Smooth muscle cell (in vitro differentiated cells): ENCODE data around the gene WSCD2. TPM values are rescaled to one million over a fixed set of nuclear protein-coding genes. Genes with fewer than 3 reads are reported as not detected.

ENCODE experiments used
- DNase-seq: peaks from one replicate; lab custom pipeline; 2025; ENCODE audit not compliant: unreplicated experiment; lab: John Stamatoyannopoulos, UW
- H2AFZ ChIP-seq: fragments of 200-600 bp; sonication (generic); 2 replicates; pipeline ENCODE4 v1.6.0; 2016; ENCODE audit warnings: antibody characterized with exemption, low read depth, mild to moderate bottlenecking
- H3F3A ChIP-seq: fragments of 200-600 bp; sonication (generic); 2 replicates; pipeline ENCODE4 v1.6.0; 2017; ENCODE audit warnings: antibody characterized with exemption, low read depth
- H3K27ac ChIP-seq: fragments of 200-600 bp; sonication (generic); 2 replicates; pipeline ENCODE4 v1.5.1; 2016; ENCODE audit warnings: low read depth, mild to moderate bottlenecking
- H3K27me3 ChIP-seq: fragments of 200-600 bp; sonication (generic); 2 replicates; pipeline ENCODE4 v1.6.1; 2016; ENCODE audit warnings: low read depth, mild to moderate bottlenecking
- H3K36me3 ChIP-seq: fragments of 200-600 bp; sonication (generic); 2 replicates; pipeline ENCODE4 v1.5.1; 2016; ENCODE audit warnings: low read depth
- H3K4me1 ChIP-seq: fragments of 200-600 bp; sonication (generic); 2 replicates; pipeline ENCODE4 v1.5.1; 2016; ENCODE audit warnings: low read depth
- H3K4me2 ChIP-seq: fragments of 200-600 bp; sonication (generic); 2 replicates; pipeline ENCODE4 v1.6.0; 2016; ENCODE audit warnings: mild to moderate bottlenecking
- H3K4me3 ChIP-seq: fragments of 200-600 bp; sonication (generic); 2 replicates; pipeline ENCODE4 v1.5.1; 2016; ENCODE audit warnings: mild to moderate bottlenecking
- H3K79me2 ChIP-seq: fragments of 200-600 bp; sonication (generic); 2 replicates; pipeline ENCODE4 v1.6.0; 2016; ENCODE audit warnings: low read depth, mild to moderate bottlenecking
- H3K9ac ChIP-seq: fragments of 200-600 bp; sonication (generic); 2 replicates; pipeline ENCODE4 v1.6.0; 2016; ENCODE audit warnings: low read depth
- H3K9me3 ChIP-seq: fragments of 200-600 bp; sonication (generic); replicated peaks from 2 replicates; pipeline ENCODE4 v1.5.1; 2016; ENCODE audit warnings: low read depth
- H4K20me1 ChIP-seq: fragments of 200-600 bp; sonication (generic); 2 replicates; pipeline ENCODE4 v1.6.0; 2016; ENCODE audit warnings: low read depth
- CTCF ChIP-seq: fragments of 200-600 bp; sonication (generic); IDR thresholded peaks from 2 replicates; pipeline ENCODE4 v1.5.1; 2017; ENCODE audit warnings: borderline replicate concordance, mild to moderate bottlenecking, antibody characterized with exemption; ENCODE audit not compliant: insufficient read depth, poor library complexity, severe bottlenecking
- WGBS: methylation state at CpG from one replicate; pipeline ENCODE4 v1.1.7; 2016; ENCODE audit warnings: low lambda C conversion rate; 5-methylcytosine and 5-hydroxymethylcytosine counted together
- polyA plus RNA-seq: library from polyadenylated mRNA; unstranded; fragments of >200 nt; fragmentation: Nextera tagmentation; extraction: Ambion mirVana; gene quantifications from 2 replicates; pipeline ENCODE4 v1.2.1, GENCODE V29; 2016
- total RNA-seq: library from RNA; depleted of rRNA; stranded (reverse); fragments of >200 nt; gene quantifications from 2 replicates; pipeline ENCODE4 v1.2.3, GENCODE V29; 2014

Gene WSCD2
- total and polyA plus RNA-seq, 2 experiments from 2014 or later = 0.13 TPM

GRCh38 chr12:108173160-108173559 lies 44.1 kb downstream of the WSCD2 start:
- H3K79me2 ChIP-seq = no peaks in the 10 kb centered on the region
- H3K9me3 ChIP-seq = no peaks in the 10 kb centered on the region
- TF ChIP-seq CTCF = no peak
- H3K27me3 ChIP-seq = peaks cover 13% of the 10 kb centered on the region
- no peaks in the 10 kb centered on the region for H4K20me1 ChIP-seq
- no peak overlapping the region for H3K4me2 ChIP-seq
- H3K4me1 ChIP-seq = peaks cover 5% of the 10 kb centered on the region
- no peak overlapping the region for H2AFZ ChIP-seq
- H3K27ac ChIP-seq = no peak overlapping the region
- H3K36me3 ChIP-seq = no peaks in the 10 kb centered on the region
- no peak overlapping the region for H3K4me3 ChIP-seq
- no peak overlapping the region for H3K9ac ChIP-seq
- no peaks in the 10 kb centered on the region for H3F3A ChIP-seq
- WGBS = 47% methylated on average over 4 of the region's 4 CpGs
- no peak for DNase-seq

GRCh38 chr12:108173892-108174291 lies 44.8 kb downstream of the WSCD2 start:
- H3K4me2 ChIP-seq = no peak overlapping the region
- no peak overlapping the region for H3K4me3 ChIP-seq
- H3K27me3 ChIP-seq = peaks cover 13% of the 10 kb centered on the region
- H3K9ac ChIP-seq = no peak overlapping the region
- 83% methylated on average over 6 of the region's 6 CpGs for WGBS
- H3K36me3 ChIP-seq = no peaks in the 10 kb centered on the region
- no peaks in the 10 kb centered on the region for H3K79me2 ChIP-seq
- no peak overlapping the region for H3K27ac ChIP-seq
- TF ChIP-seq CTCF = no peak
- H4K20me1 ChIP-seq = no peaks in the 10 kb centered on the region
- H2AFZ ChIP-seq = no peak overlapping the region
- H3F3A ChIP-seq = no peaks in the 10 kb centered on the region
- H3K9me3 ChIP-seq = no peaks in the 10 kb centered on the region
- no peak for DNase-seq
- H3K4me1 ChIP-seq = peaks cover 5% of the 10 kb centered on the region

GRCh38 chr12:108174641-108175040 lies 45.6 kb downstream of the WSCD2 start:
- Histone ChIP-seq H3K27ac (no peak overlapping the region), H3K79me2 (no peaks in the 10 kb centered on the region), H2AFZ (no peak overlapping the region), H3F3A (no peaks in the 10 kb centered on the region), H3K4me1 (peaks cover 5% of the 10 kb centered on the region), H3K4me3 (no peak overlapping the region), H3K36me3 (no peaks in the 10 kb centered on the region), H3K27me3 (peaks cover 10% of the 10 kb centered on the region), H3K9me3 (no peaks in the 10 kb centered on the region), H3K9ac (no peak overlapping the region), H3K4me2 (no peak overlapping the region), H4K20me1 (no peaks in the 10 kb centered on the region)
- WGBS = 92% methylated on average over 6 of the region's 6 CpGs
- DNase-seq = no peak
- no peak for TF ChIP-seq CTCF

- no peak for TF ChIP-seq CTCF
- H4K20me1 ChIP-seq = no peaks in the 10 kb centered on the region
- no peaks in the 10 kb centered on the region for H3K36me3 ChIP-seq
- no peak overlapping the region for H3K4me2 ChIP-seq
- H3F3A ChIP-seq = no peaks in the 10 kb centered on the region
- peaks cover 4% of the 10 kb centered on the region for H3K27me3 ChIP-seq
- H3K27ac ChIP-seq = no peak overlapping the region
- H3K9me3 ChIP-seq = no peaks in the 10 kb centered on the region
- WGBS = 48% methylated on average over 4 of the region's 4 CpGs
- no peak overlapping the region for H2AFZ ChIP-seq
- no peak for DNase-seq
- H3K9ac ChIP-seq = no peak overlapping the region
- no peaks in the 10 kb centered on the region for H3K79me2 ChIP-seq
- H3K4me3 ChIP-seq = no peak overlapping the region
- H3K4me1 ChIP-seq = peaks cover 5% of the 10 kb centered on the region
Observed at GRCh38 chr12:108175310-108175709, 46.2 kb downstream of the WSCD2 start.
